Astrocyte of the spinal cord (primary cell): ENCODE measurements around the gene NEURL4.

Experiments used
- DNase-seq: peaks from one replicate; pipeline ENCODE4 v3.0.0; 2011; ENCODE audit warnings: low read depth, low spot score
- H3K4me3 ChIP-seq: 2 replicates; pipeline ENCODE4 v1.5.1; 2011; ENCODE audit warnings: low read depth, mild to moderate bottlenecking, low read length, moderate library complexity
- CTCF ChIP-seq: IDR thresholded peaks from 2 replicates; pipeline ENCODE4 v1.5.1; 2012; ENCODE audit warnings: low read depth, mild to moderate bottlenecking, low read length, inconsistent platforms
- in situ Hi-C: cut with HindIII; loops from 2 replicates; pipeline ENCODE4 v1.10.0; 2017; ENCODE audit warnings: low sequenced_read_pairs

The NEURL4 gene

GRCh38 chr17:7280519-7281073 is 48.5 kb downstream of the NEURL4 start:
- TF ChIP-seq CTCF, result peak; percentile 95
- peak overlapping the region; percentile 36 for H3K4me3 ChIP-seq
- peak; percentile 72 for DNase-seq
- in situ Hi-C loops, result no loop called here

GRCh38 chr17:7279448-7279847 is 49.7 kb downstream of the NEURL4 start:
- TF ChIP-seq CTCF, result no peak
- in situ Hi-C loops, result no loop called here
- no peak for DNase-seq
- no peak overlapping the region for H3K4me3 ChIP-seq

GRCh38 chr17:7266784-7267183 is 62.4 kb downstream of the NEURL4 start:
- H3K4me3 ChIP-seq, result no peak overlapping the region
- in situ Hi-C loops, result no loop called here
- DNase-seq, result no peak
- TF ChIP-seq CTCF, result no peak
